WI38 (cell line): Measurements from ENCODE around the gene RAB11FIP5.

ENCODE experiments used
- H3K4me3 ChIP-seq: 2 replicates; pipeline ENCODE4 v1.5.1; 2011; ENCODE audit warnings: low read depth, mild to moderate bottlenecking, control low read depth, low read length
- TF ChIP-seq, protein P1 (sequence below): IDR thresholded peaks from 2 replicates; pipeline ENCODE4 v1.5.1; 2012; ENCODE audit warnings: low read depth, mild to moderate bottlenecking, control low read depth, low read length

RAB11FIP5 gene

DNA sequence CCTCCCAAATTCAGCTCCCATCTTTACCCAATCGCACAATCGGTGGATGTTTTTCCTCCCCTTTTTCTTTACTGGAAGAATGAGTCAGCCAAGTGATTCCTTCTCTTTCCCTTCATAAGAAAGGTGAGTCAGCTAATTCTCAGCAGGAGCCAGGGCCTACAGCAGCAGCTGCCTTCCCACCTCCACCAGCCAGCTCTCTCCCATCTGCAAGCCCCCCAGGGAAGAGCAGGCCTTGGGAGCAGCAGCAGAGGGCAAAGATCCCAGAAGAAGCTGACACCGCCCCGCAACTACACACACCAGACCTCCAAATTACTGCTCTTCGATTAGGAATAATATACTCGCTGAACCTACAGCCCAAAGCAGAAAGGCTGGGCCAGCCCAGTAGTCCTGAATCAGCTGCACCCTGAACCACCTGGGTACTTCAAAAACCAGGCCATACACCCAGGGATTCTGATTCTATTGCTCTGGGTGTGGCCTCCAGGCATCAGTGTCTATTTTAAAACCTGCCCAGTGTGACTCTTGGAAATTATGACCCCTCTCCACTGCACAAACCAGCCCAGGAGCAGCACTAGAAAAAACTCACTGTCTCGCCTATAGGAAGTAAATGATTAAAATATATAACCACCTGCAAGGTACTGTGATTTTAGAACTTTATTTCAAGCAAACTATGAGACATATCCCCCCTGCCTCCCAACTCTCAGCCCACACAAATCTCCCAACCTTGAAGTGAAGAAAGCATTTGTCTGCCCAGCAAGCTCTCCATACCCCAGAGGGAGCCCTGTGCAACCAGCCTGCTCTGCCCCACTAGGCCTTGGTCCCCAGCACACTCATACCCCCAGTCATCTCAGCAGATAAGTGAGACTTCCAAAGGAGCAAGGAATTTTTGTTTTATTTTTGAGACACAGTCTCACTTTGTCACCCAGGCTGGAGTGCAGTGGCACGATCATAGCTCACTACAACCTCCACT, 48.6 kb downstream of the RAB11FIP5 start:
- TF ChIP-seq, protein P1, sequence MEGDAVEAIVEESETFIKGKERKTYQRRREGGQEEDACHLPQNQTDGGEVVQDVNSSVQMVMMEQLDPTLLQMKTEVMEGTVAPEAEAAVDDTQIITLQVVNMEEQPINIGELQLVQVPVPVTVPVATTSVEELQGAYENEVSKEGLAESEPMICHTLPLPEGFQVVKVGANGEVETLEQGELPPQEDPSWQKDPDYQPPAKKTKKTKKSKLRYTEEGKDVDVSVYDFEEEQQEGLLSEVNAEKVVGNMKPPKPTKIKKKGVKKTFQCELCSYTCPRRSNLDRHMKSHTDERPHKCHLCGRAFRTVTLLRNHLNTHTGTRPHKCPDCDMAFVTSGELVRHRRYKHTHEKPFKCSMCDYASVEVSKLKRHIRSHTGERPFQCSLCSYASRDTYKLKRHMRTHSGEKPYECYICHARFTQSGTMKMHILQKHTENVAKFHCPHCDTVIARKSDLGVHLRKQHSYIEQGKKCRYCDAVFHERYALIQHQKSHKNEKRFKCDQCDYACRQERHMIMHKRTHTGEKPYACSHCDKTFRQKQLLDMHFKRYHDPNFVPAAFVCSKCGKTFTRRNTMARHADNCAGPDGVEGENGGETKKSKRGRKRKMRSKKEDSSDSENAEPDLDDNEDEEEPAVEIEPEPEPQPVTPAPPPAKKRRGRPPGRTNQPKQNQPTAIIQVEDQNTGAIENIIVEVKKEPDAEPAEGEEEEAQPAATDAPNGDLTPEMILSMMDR, result no peak
- H3K4me3 ChIP-seq, result no peak overlapping the region

DNA sequence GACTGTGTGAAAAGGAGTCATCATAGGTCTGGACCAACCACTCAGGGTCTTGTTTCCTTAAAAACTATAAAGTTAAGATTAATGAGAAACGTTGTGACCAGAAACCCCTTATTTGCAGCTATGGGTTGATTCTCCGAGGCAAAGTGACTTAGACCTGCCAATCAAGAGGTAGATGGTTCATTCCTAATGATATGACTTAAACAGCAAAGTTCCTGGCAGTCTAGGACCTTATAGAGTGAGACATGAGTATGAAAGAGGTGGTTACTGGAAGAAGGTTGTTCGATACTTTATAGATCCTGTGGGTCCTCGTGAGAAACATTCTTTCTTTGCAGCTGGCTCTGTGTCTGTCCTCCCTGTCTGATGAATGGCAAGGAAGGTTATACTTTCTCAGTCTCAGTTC, 49.3 kb downstream of the RAB11FIP5 start:
- H3K4me3 ChIP-seq, result no peak overlapping the region
- TF ChIP-seq, protein P1, result no peak

- H3K4me3 ChIP-seq, result no peak overlapping the region
Measured at GRCh38 chr2:73059106-73059505, 53.6 kb downstream of the RAB11FIP5 start.

GRCh38 chr2:73054980-73055379, 57.8 kb downstream of the RAB11FIP5 start:
- TF ChIP-seq, protein P1, result no peak
- no peak overlapping the region for H3K4me3 ChIP-seq

More at GRCh38 chr2:73059106-73059505, 53.6 kb downstream of the RAB11FIP5 start:
- TF ChIP-seq, protein P1, result no peak

DNA sequence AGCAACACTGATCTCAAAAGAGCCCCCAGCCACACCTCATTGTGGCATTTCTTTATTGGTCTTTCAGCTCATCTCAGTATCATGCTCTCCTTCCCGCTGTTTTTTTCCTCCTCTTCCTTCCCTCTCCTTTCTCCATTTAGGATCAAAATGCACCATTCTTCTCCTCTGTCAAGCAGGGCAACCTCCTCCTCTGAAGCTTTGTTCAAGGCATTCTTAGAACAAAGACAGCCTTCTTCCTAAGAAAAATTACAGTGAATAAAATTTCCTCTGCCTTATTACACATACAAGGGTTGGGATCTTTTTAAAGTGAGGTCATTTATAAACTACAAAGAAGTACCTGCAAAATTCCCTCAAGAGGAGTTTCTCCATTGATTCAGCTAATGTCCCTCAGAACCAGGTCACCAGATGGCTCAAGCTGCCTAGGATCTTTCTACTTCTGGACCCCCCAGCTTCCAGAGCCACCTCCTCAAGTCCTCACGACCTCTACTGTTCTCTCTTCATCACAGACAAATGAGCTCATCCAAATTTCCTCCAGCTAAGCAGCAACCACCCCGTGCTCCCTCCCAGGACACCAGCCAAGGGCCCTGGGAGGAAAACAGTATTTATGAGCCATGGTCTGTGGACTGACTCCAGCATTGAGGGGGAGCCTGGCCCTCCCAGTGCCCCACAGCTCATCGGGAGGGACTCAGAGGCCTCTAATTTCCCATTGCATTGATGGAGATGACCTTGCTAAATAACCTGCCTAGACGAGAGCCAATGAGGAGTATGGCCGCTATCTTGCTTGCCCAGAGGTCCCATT, 59.2 kb downstream of the RAB11FIP5 start:
- TF ChIP-seq, protein P1, result no peak
- no peak overlapping the region for H3K4me3 ChIP-seq

- H3K4me3 ChIP-seq, result no peak overlapping the region
Measured at GRCh38 chr2:73050121-73050545, 62.6 kb downstream of the RAB11FIP5 start.

More at GRCh38 chr2:73050121-73050545, 62.6 kb downstream of the RAB11FIP5 start:
- TF ChIP-seq, protein P1, result no peak
